ENCODE results near the gene ASXL1. TPM values are rescaled to one million over a fixed set of nuclear protein-coding genes. Genes with fewer than 3 reads are reported as not detected.

Gene ASXL1
- total and polyA plus RNA-seq, 9 of the 15 experiments (the other 6 are each of a cell fraction or from before 2014, with no cell fraction given), result 6.5 to 65.3 (median 32.3) TPM

DNA sequence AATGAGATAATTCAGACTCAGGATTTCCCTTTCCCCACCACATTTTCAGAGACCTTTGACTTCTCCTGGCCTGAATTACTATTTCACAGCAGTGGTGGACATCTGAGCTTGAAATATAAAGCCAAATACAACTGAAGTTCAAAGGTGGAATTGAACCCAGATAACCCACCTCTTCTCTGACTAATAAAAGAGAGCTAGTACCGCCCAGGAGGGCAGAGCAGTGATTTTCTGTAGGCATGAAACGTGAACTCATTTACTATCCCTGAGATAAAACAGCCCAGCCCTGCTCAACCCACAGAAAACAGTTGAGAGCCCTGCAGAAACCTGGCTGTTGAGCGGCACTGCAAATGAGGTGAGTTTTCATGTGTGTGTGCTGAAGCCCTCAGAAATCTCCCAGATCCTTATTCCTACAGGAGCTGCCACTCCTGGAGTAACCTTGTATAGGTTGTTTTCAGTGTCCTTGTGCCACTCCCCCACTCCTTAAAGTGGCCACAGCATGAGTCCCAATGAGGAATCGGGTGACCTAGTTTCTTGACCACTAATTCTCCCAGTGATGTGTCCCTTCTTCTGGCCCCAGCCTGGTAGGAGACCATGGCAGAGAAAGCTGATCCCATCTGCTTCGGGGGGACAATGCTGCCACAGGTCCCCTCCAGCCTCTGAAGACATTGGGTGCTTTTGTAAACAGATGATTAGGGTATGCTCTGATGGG, 127.8 kb downstream of the ASXL1 start:
- Histone ChIP-seq H3K27ac (ENCODE audit: extremely low read depth, low read depth, low read length) (no peak overlapping the region), H3K79me2 (ENCODE audit: control insufficient read depth, insufficient read depth, low read length) (peaks cover 4% of the 10 kb centered on the region; the same call in 2 of the 3 replicates), H3K9me3 (replicated peaks; ENCODE audit: control insufficient read depth, insufficient read depth, low read depth, low read length) (no peaks in the 10 kb centered on the region), H3K4me1 (replicated peaks in 1 of 2; ENCODE audit: control insufficient read depth in 2 of 2, insufficient read depth in 2 of 2, low read length in 2 of 2) (peaks cover 0 to 17% of the 10 kb centered on the region in 2 experiments; a peak in 3 of 5 replicates), H4K20me1 (replicated peaks; ENCODE audit: control insufficient read depth, insufficient read depth, low read length) (no peaks in the 10 kb centered on the region), H2AFZ (ENCODE audit: low read depth, low read length) (no peak overlapping the region), H3K27me3 (ENCODE audit: control insufficient read depth in 2 of 2, insufficient read depth in 2 of 2, low read length in 2 of 2) (no peaks in the 10 kb centered on the region), H3K4me3 (no peak overlapping the region), H3K9me1 (ENCODE audit: control insufficient read depth, insufficient read depth, low read length) (no peaks in the 10 kb centered on the region), H3K36me3 (ENCODE audit: control insufficient read depth, insufficient read depth, low read length) (peaks cover 21% of the 10 kb centered on the region), H3K9ac (ENCODE audit: insufficient read depth in 1 of 2, low read depth in 2 of 2, low read length in 2 of 2) (peak overlapping the region in 1 of 2 experiments; percentile 18; a peak in 1 of 4 replicates), H3K4me2 (ENCODE audit: insufficient read depth, low read length) (no peak overlapping the region)
- DNase-seq (ENCODE audit: extremely low read depth in 1 of 4, low spot score in 3 of 4) (no peak), ATAC-seq (no peak), FAIRE-seq (no peak)
- no TSS peak for BruUV-seq (replicated peaks)
- WGBS (ENCODE audit: insufficient coverage, low coverage, missing lambda C conversion rate), result 46% methylated on average over 5 of the region's 5 CpGs
- TF ChIP-seq FOXP1 (CRISPR knock-in tag; IDR thresholded peaks at IDR 0.05) (no peak), DIDO1 (tag; IDR thresholded peaks at IDR 0.05; ENCODE audit: low read depth) (no peak)
- TF ChIP-seq, protein P1, sequence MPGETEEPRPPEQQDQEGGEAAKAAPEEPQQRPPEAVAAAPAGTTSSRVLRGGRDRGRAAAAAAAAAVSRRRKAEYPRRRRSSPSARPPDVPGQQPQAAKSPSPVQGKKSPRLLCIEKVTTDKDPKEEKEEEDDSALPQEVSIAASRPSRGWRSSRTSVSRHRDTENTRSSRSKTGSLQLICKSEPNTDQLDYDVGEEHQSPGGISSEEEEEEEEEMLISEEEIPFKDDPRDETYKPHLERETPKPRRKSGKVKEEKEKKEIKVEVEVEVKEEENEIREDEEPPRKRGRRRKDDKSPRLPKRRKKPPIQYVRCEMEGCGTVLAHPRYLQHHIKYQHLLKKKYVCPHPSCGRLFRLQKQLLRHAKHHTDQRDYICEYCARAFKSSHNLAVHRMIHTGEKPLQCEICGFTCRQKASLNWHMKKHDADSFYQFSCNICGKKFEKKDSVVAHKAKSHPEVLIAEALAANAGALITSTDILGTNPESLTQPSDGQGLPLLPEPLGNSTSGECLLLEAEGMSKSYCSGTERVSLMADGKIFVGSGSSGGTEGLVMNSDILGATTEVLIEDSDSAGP (CRISPR knock-in tag; IDR thresholded peaks at IDR 0.05), result 0 out of 2 replicates have a peak, but pooled peaks have one; percentile 16
- ChIA-PET CTCF (ENCODE audit: low intra/inter-chr PET ratio) (no interaction called here), POLR2A (interaction anchor here (0.6 to 1.4 kb wide), 4 partner anchors 10 to 113 kb away, joined by 3 to 5 read pairs (median 4); no protein-coding TSS in a partner anchor)
- in situ Hi-C loops (cut with MboI), result no loop called here
- intact Hi-C loops (cut with micrococcal nuclease), result no loop called here
